ACC112 (cell line): ENCODE measurements around the gene POLD2.
"Not testable (repeated sequence)": the region's sequence is repeated elsewhere in the genome, so short reads cannot be mapped to it uniquely, and the experiment has no call there.

Experiments used
- H2AFZ ChIP-seq: fragments of 200-600 bp; sonication (generic); one replicate; pipeline ENCODE4 v1.6.0; 2017; ENCODE audit warnings: antibody characterized with exemption, low read length; ENCODE audit not compliant: unreplicated experiment
- H3K27ac ChIP-seq: fragments of 200-600 bp; sonication (generic); 2 replicates; pipeline ENCODE4 v1.5.1; 2014; ENCODE audit warnings: low read depth, mild to moderate bottlenecking, antibody characterized with exemption, low read length, moderate library complexity
- H3K27me3 ChIP-seq: fragments of 200-600 bp; sonication (generic); 2 replicates; pipeline ENCODE4 v1.6.1; 2014; ENCODE audit warnings: mild to moderate bottlenecking, antibody characterized with exemption, low read length, moderate library complexity, mixed read lengths; ENCODE audit not compliant: insufficient read depth
- H3K36me3 ChIP-seq: fragments of 200-600 bp; sonication (generic); 2 replicates; pipeline ENCODE4 v1.6.1; 2016; ENCODE audit warnings: mild to moderate bottlenecking, antibody characterized with exemption, low read length, moderate library complexity, mixed read lengths; ENCODE audit not compliant: insufficient read depth
- H3K4me1 ChIP-seq: fragments of 200-600 bp; sonication (generic); one replicate; pipeline ENCODE4 v1.6.1; 2016; ENCODE audit warnings: low read length, mixed read lengths; ENCODE audit not compliant: insufficient read depth, unreplicated experiment, control insufficient read depth
- H3K4me3 ChIP-seq: fragments of 200-600 bp; sonication (generic); 2 replicates; pipeline ENCODE4 v1.5.1; 2014; ENCODE audit warnings: mild to moderate bottlenecking, low read depth, low read length
- H3K79me2 ChIP-seq: fragments of 200-600 bp; sonication (generic); one replicate; pipeline ENCODE4 v1.6.0; 2016; ENCODE audit warnings: low read length; ENCODE audit not compliant: control insufficient read depth, unreplicated experiment, insufficient read depth

The POLD2 gene

GRCh38 chr7:44132039-44132438, 8.7 kb upstream of the POLD2 start:
- Histone ChIP-seq H3K4me3 (no peak overlapping the region), H3K36me3 (no peaks in the 10 kb centered on the region), H2AFZ (no peak overlapping the region)

GRCh38 chr7:44131173-44132029, 8.1 kb upstream of the POLD2 start:
- no peak overlapping the region for H2AFZ ChIP-seq
- H3K4me3 ChIP-seq: no peak overlapping the region
- no peaks in the 10 kb centered on the region for H3K79me2 ChIP-seq
- H3K36me3 ChIP-seq: no peaks in the 10 kb centered on the region
- H3K27ac ChIP-seq: no peak overlapping the region
- H3K4me1 ChIP-seq: peaks cover 13% of the 10 kb centered on the region
- H3K27me3 ChIP-seq: no peaks in the 10 kb centered on the region

More at GRCh38 chr7:44132039-44132438, 8.7 kb upstream of the POLD2 start:
- peaks cover 13% of the 10 kb centered on the region for H3K4me1 ChIP-seq
- no peaks in the 10 kb centered on the region for H3K79me2 ChIP-seq
- no peaks in the 10 kb centered on the region for H3K27me3 ChIP-seq
- no peak overlapping the region for H3K27ac ChIP-seq

- Histone ChIP-seq H3K4me3 (no peak overlapping the region), H3K4me1 (peaks cover 13% of the 10 kb centered on the region), H3K27me3 (no peaks in the 10 kb centered on the region), H3K79me2 (no peaks in the 10 kb centered on the region), H3K27ac (no peak overlapping the region), H2AFZ (no peak overlapping the region), H3K36me3 (no peaks in the 10 kb centered on the region)
Observed at GRCh38 chr7:44128721-44129582, 5.6 kb upstream of the POLD2 start.

GRCh38 chr7:44127161-44127560, 3.8 kb upstream of the POLD2 start:
- Histone ChIP-seq H2AFZ (no peak overlapping the region), H3K4me3 (no peak overlapping the region), H3K27ac (no peak overlapping the region), H3K79me2 (peaks cover 5% of the 10 kb centered on the region), H3K4me1 (peaks cover 11% of the 10 kb centered on the region), H3K27me3 (no peaks in the 10 kb centered on the region), H3K36me3 (no peaks in the 10 kb centered on the region)

GRCh38 chr7:44126574-44126973, 3.2 kb upstream of the POLD2 start:
- H3K27ac ChIP-seq, H3K27me3 ChIP-seq, H3K36me3 ChIP-seq, H2AFZ ChIP-seq, H3K4me3 ChIP-seq: not testable (repeated sequence)
- peaks cover 11% of the 10 kb centered on the region for H3K79me2 ChIP-seq
- peaks cover 11% of the 10 kb centered on the region for H3K4me1 ChIP-seq

GRCh38 chr7:44124822-44125202, 1.5 kb upstream of the POLD2 start:
- H3K27me3 ChIP-seq: no peaks in the 10 kb centered on the region
- H3K27ac ChIP-seq: no peak overlapping the region
- no peak overlapping the region for H2AFZ ChIP-seq
- no peak overlapping the region for H3K4me3 ChIP-seq
- peaks cover 17% of the 10 kb centered on the region for H3K79me2 ChIP-seq
- H3K36me3 ChIP-seq: peaks cover 8% of the 10 kb centered on the region
- peaks cover 9% of the 10 kb centered on the region for H3K4me1 ChIP-seq

GRCh38 chr7:44122529-44122928, 819 bp downstream of the POLD2 start:
- H3K27me3 ChIP-seq: no peaks in the 10 kb centered on the region
- H3K4me3 ChIP-seq: peak overlapping the region; percentile 86
- H3K79me2 ChIP-seq: peaks cover 24% of the 10 kb centered on the region
- H3K4me1 ChIP-seq: peaks cover 14% of the 10 kb centered on the region
- no peak overlapping the region for H2AFZ ChIP-seq
- H3K36me3 ChIP-seq: peaks cover 11% of the 10 kb centered on the region
- H3K27ac ChIP-seq: peak overlapping the region; percentile 49

GRCh38 chr7:44121761-44122420, 1.5 kb downstream of the POLD2 start:
- peaks cover 24% of the 10 kb centered on the region for H3K79me2 ChIP-seq
- peak overlapping the region; percentile 86 for H3K4me3 ChIP-seq
- no peak overlapping the region for H3K27ac ChIP-seq
- H3K36me3 ChIP-seq: peaks cover 11% of the 10 kb centered on the region
- no peak overlapping the region for H2AFZ ChIP-seq
- H3K27me3 ChIP-seq: no peaks in the 10 kb centered on the region
- peaks cover 14% of the 10 kb centered on the region for H3K4me1 ChIP-seq

GRCh38 chr7:44120395-44120794, 3.0 kb downstream of the POLD2 start:
- Histone ChIP-seq H2AFZ (no peak overlapping the region), H3K27ac (no peak overlapping the region), H3K36me3 (peaks cover 11% of the 10 kb centered on the region), H3K4me3 (no peak overlapping the region), H3K79me2 (peaks cover 24% of the 10 kb centered on the region), H3K4me1 (peaks cover 14% of the 10 kb centered on the region), H3K27me3 (no peaks in the 10 kb centered on the region)

GRCh38 chr7:44119829-44120380, 3.4 kb downstream of the POLD2 start:
- Histone ChIP-seq H3K4me3 (no peak overlapping the region), H3K27ac (no peak overlapping the region), H3K79me2 (peaks cover 24% of the 10 kb centered on the region)

More at GRCh38 chr7:44119829-44120380, 3.4 kb downstream of the POLD2 start:
- Histone ChIP-seq H2AFZ (no peak overlapping the region), H3K36me3 (peaks cover 11% of the 10 kb centered on the region), H3K4me1 (peaks cover 14% of the 10 kb centered on the region), H3K27me3 (no peaks in the 10 kb centered on the region)
